GM18508 (cell line): ENCODE results near the gene NAA10.

Experiments used
- ATAC-seq: cut with Tn5 transposase; IDR thresholded peaks from one replicate; pipeline ENCODE4 v1.9.1; 2021; ENCODE audit warnings: moderate number of reproducible peaks; ENCODE audit not compliant: insufficient read depth, unreplicated experiment

The NAA10 gene

DNA sequence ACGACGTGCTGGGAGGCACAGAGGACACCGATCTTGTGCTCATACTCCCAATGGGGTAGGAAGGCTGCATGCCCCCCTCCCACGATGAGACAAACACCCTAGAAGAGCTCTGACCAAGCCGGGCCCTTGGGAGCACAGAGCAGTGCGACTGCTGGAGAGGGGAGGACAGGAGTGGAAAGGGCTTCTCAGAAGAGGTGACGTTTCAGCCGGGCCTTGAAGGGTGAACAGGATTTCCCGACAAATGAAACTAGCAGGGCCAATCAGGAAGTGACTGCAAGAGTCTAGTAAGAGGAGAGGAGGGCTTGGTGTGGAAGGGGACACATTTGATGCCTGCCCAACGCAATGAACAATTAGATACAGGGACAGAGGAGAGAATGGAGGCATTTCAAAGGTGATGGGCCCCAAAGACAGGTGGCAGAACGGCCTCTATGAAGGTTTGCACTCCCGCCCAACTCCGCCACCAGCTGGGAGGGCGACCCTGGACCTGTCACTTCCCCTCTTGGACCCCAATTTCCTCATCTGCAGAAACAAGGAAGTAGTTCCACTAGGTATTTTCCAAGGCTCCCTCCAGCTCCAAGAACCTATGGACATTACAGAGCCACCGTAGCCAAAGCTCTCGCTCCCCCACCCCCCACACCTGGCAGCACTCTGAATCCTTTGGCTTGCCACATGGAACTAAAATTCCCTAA lies 32.8 kb upstream of the NAA10 start:
- no peak for ATAC-seq

DNA sequence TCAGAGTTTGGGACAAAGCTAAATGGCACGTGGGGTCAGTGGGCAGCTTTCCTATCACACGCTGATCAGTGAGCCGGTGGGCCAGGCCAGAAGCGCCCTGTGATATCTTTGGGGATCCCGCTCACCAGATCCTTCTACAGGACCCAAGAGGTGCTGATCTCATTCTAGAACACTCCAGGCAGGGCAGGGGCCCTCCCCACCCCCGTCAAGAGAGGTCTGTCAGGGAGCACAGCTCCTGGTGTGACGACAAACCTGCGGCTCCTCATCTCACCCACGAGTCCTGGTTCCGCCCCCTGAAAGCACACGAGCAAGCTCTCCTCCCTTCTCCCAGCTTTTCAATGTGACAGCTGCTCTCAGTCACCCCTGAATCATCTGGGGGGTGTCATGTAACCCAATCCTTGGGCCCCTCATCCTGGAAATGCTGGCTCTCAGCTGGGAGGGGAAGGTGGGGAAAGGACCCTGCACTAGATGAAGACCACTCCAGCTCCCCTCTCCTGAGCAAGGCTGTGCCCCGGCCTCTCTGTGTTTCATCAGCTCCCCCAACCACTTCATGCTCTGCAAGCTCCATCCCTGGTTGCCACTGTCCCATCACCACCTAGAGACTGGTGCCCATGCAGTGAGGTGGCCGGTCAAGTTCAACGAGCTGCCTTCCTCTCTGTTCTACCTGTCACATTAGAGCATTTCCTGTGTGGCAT lies 32.2 kb upstream of the NAA10 start:
- ATAC-seq, result no peak

DNA sequence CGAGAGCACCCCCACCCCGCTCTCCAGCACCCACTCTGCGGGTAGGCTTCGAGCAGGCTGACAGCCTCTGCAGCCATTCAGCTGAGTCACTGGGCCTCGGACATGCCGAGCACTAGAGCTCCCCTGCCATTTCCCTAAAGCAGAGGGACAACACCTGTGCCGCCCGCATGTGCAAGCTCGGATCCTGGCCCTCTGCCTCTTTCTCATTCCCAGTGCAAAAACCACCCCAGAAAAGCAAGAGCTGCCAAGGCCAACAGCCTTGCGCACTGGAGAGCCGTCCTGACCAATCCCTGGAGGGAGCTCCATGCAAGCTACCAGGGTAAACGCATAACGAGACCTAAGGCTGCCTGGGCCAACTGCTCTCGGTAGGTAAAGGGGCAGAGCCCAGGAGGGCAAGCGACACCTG lies 31.4 kb upstream of the NAA10 start:
- no peak for ATAC-seq

DNA sequence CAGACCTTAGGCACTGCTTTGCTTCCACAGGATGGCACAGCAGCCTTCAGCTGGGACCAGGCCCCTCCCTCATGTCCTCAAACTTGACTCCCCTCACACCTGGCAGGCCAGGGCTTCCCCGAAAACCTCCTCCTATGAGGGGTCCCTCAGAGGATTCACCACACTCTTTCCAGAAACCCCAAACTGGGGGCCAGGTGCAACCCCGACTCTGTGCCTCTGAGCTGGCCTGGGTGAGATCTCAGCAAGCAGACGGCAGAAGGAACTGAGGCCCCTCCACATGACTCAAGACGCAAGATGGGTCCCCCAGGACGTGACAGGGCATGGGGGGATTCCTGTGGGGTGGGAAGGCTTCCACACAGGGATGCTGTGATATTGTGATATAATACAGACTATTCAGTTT lies 30.6 kb upstream of the NAA10 start:
- ATAC-seq, result no peak

DNA sequence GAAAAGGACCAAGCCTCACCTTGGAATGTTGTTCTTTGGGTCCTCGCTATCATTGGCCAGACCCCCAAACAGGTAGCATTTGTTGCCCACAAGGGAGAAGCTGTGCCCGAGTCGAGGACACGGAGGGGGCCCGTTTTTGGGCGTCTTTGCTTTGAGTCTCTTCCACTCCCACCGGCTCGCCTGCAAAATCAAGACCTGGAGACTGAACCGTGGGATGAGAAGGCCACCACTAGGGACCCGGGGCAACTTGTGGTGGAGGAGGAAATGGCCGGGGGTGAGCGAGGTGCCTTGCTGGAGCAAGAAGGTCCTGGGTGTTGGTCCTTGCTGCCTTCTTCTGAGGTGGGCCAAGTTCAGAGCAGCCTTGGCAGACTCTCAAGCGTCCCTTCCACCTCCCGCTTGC lies 29.3 kb upstream of the NAA10 start:
- ATAC-seq, result no peak

DNA sequence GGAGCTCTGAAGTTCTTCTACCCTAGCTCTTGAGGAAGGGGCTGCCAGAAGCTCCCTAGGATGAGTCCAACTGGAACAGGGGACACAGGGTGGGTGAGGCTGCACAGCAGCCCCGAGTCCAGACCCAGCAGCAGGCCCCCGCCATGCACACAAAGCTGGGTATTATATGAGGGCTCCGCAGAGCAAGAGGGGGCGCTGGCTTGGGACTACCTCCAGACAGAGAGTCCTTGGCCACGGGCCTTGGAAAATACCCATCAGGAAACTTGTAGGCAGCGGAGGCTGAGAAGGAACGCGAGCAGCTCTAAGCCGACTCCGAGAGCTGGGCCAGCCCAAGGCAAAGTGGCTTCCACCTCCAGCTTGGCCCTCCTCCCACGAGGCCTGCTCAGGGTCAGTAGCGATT lies 28.7 kb upstream of the NAA10 start:
- no peak for ATAC-seq

DNA sequence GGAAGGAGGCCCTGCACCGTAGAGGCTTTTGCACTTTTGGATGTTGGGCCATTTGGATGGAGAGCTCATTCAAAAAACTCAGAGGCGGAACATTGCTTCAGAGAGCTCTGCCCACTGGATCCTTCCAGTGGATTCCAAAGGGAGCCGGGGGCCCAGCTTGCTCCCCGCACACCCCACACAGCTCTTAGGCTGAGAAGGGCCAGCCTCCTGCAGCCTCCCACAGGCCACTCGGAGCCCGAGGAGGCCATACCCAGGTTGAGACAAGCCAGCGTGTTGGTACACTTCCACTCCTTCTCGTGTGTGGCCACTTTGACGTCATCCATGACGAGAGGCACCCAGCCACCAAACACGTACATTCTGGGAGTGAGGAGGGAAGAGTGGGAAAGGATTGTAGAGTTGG lies 26.5 kb upstream of the NAA10 start:
- ATAC-seq, result no peak

DNA sequence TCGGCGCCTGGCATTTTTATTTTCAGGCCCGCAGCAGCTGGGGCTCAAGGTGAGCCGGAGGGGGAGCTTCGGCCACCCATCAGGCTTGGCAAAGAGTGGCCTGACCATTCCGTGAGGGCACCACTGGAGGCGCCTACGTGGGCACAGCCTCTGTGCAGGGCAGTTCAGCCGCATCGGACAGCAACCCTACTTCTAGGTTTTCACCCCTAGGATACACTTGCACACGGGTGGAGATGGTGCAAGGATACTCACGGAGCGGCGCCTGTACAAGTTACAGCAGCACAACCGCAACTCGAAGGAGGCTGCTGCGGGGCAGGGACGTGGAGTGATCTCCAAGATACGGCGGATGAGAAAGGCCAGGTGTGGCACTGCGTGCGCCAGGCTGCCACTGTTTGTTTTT lies 25.9 kb upstream of the NAA10 start:
- no peak for ATAC-seq

DNA sequence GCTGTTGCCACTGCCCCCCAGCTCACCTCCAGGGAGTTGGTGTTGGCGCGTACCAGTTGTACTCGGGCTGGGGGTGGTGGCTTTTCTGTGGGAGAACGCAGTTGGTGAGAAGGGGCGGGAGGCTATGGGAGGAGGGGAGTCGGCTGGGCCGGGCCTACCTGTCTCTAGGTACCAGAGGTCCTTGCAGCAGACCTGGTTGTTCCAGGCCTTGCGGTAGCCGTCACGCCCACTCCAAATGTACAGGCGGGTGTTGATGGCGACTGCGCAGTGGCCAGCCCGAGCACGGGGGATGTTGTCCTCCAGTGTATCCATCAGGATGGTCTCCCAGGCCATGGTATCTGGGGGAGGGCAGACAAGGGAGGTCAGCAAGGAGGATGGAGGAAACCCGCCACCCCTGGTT lies 25.2 kb upstream of the NAA10 start:
- ATAC-seq, result no peak

DNA sequence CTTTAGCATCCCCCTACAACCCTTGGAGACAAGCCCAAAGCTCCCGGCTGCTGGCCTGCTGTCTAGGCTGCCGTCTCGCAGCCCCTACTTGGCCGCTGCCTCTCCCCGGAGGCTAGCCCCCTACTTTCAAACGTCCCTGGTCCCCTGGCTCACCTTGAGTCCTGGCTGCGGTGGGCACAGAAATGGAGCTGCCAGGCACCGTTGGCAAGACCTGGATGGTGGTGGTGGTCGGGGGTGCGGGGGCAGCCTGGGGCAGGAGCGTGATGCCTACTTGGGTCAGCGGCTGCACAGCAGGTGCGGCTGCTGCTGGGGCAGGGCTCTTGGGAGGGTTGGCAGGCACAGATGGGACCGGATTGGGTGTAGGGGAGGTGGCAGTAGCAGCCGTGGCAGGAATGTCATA lies 24.8 kb upstream of the NAA10 start:
- ATAC-seq, result no peak

DNA sequence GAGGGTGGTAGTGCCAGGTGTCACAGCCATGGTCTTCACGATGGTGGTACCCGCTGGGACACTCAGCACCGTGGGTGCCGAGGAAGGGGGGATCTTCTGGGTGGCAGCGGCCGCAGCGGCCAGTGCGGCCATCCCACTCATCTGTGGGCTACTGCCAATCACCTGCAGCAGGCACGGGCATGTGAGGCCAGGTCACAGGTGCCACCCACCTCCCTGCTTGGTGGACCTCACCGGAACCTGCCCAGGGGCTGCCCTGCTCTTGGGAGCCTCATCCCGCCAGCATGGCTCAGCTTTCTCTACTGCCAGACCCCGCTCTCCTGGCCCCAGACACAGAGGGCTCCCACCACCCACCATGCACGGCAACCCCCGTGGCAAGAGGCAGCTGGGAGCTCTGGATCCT lies 23.8 kb upstream of the NAA10 start:
- ATAC-seq, result no peak

DNA sequence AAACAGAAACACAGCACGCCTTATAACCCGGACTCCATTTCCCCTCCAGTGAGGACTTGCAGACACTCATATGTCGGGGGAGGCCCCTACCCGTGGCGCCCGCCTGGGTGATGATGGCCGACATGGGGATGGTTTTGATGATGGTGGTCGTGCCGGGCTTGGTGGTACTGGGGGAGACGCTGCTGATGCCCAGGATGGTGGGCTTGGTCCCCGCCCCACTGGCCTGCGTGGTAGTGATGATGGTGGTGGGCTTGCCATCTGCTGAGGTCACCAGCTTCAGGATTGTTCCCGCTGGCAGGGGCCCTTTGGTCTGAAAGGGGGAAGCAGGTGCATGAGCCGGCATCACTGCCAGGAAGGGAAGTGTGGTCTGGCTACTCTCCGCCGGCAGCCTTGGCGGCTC lies 22.4 kb upstream of the NAA10 start:
- no peak for ATAC-seq

DNA sequence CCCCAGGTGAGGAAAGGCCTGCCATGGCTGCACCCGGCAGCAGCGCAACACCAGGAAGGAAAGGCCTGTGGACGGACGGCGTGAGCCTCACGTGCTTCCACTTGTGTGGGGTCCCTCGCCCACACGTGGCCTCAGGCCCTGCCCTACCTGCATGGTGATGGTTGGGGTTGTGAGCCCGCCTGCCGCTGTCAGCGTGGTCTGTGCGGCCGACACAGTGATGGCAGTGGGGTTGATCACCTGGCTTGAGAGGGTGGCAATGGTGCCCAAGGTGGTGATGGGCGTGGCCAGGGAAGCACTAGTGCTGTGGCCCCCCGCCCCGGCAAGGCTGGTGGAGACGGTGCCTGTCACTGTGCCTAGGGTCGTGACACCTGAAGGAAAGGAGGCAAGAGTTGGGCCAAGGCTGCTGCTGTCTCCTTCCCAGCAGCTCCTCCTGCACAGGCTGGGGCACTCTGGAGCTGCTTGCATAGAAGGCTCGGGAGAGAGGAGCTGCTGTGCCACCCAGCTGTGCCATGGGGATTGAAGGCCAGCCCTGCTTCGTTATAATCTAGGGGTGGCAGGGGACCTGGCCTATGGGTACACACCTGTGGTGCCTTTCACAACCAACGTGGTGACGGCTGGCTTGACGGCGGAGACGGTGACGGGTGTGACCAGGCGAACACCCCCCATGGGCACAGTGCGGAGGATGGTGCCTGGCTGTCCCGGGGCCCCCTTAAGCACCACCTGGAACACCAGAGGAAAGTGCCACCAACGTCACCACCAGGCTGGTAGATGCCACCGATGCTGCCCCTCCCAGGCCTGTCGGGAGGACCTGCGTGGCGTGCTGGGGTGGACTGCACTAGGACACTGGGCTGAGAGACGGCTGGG lies 21.4 kb upstream of the NAA10 start:
- no peak for ATAC-seq

DNA sequence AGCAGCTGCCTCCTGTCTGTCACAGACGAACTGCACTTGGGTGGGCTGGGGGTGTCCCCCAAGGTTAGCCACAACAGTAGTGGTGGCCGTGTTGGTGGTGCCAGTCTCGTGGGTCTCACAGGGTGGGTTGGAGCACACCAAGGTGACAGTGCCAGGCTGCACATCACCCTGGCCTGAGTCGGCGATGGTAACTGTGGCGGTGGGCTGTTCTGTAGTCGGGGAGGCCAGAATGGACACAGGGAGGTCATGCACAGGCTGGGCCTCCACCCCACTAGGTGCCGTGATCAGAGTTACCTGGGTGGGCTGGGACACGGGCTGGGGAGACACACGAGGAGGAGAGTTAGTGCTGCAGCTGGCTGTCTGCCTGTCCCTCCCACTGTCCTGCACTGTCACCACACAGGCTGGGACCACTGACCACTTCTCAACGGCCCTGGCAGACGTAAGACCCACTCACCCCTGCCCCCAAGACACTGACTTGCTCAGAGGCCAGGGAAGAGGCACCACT lies 20.4 kb upstream of the NAA10 start:
- no peak for ATAC-seq

DNA sequence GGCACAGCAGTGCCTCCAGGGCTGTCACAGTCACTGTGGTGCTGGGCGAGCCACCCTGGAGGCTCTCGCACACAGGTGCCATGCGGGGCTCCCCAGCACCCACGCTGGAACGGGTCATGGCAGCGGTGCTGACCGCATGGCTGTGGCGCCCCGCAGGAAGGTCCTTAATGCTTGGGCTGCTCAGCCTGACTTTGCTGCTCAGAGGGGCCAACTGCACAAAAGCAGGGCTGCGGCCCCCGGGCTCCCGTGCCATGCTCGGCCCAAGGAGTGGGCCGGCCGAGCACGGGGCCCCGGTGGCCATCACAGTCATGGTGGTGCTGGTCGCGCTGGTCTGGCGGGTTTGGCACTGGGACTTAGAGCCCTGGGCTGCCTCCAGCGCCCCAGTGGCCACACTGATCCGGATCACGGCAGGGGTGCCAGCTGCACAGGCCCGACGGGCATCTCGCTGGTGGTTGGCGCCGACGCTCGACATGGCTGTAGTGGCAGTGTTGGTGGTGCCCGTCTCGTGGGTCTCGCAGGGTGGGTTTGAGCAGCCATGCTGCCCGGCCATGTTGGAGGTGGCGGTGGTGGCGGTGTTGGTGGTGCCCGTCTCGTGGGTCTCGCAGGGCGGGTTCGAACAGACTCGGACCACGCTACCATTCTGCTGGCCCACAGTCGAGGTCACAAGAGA lies 19.9 kb upstream of the NAA10 start:
- ATAC-seq, result no peak

DNA sequence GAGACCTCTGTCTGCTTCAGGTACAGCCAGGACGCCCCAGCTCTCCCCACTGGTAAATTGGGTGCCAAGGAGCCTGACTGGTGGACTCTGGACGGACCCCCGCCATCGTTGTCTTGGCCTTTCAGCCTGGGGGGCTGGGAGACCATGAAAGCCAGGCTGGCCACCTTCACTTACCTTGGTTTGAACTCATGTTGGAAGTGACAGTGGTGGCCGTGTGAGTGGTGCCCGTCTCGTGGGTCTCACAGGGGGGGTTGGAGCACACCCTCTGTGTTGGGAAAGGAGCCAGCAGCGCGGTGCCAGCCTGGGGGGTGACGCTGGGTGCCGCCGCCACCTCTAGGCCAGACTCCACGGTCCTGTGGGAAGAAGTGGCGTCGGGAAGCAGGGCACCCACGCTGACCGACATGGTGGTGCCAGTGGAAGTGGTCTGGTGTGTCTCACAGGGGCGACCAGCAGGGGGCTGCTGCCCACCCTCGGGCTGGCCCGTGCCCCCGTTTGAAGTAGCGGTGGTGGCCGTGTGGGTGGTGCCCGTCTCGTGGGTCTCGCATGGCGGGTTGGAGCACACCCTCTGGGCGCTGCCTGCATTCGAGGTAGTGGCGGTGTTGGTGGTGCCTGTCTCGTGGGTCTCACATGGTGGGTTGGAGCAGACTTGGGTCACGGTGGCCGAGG lies 19.2 kb upstream of the NAA10 start:
- ATAC-seq, result no peak

DNA sequence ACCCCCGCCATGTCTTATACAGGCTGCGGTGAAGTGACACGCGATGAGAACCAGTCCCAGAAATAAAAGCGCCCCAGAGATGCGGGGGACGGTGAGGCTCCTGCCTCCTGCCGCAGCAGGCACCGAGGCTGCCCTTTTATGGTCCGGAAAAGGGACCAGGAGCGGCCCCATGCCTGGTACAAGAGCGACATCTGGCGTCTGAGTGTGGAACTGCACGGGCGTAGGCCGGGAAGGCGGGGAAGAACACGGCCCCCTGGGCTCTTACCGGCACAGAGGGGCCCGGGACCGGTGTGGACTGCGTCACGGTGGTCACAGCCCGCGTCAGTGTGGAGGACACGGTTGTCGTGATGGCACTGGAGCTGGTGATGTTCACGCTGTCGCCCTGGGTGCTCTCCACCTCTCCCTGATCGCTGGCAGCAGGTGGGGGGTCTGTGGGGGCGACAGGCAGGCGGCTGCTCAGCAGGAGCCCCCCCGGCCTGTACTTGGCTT lies 18.5 kb upstream of the NAA10 start:
- no peak for ATAC-seq

DNA sequence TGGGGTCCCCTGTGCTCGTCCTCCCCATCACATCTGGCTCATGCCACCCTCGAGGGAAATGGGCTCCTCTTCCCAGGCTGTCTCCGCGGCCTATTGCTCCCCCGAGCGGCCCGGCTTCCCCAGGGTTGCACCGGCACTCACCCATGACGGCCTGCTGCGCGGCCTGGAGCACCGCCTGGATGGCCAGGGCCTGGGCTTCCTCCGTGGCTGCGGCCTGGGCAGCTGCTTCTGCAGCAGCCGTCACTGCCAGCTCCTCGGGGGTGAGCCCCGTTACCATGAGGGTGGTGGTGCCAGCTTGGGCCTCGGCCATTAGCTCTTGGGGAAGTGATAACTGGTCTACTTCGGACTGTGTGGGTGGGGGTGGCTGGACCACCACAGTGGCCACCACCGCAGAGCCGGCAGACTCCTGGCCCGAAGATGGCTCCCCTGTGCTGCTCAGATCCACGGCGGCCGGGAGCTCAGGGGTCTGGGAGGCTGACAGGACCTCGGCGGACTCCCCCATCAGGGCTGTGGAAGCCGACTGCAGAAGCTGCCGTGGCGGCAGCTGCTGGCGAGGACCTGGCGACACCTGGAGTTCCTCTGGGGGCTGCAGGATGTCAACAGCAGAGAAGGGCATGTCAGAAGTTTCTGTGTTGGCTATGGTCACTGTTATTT lies 17.7 kb upstream of the NAA10 start:
- no peak for ATAC-seq

DNA sequence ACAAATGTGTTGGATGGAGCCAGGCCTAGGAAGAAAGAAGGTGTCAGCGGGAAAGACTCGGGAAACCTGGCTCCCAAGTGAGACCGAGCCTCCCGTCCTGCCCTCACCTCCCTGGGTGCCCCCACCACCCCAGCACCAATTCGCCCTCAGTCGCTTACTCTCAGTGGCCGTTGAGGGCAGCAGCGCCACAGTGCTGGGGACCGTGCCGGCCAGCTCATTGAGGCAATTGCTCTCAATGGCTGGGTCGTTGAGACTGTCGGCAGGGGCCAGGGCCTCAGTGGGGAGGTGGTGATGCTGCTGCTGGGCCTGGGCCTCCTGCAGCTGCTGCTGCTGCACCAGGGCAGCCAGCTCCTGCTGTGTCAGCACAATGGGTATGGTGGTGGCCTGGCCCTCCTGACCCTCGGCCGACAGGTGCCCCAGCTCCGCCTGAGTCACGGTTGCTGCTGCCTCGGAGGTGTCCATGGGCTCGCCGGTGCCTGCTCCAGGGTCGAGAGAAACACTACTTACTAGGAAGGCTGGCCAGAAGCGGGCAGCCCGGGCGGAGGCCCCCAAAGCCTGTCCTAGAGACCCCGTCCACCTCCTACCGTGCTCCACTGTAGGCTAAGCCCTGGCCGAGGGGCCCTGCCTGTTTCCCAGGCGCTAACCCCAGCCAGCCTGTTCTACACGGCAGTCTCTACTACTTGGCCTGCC lies 17.0 kb upstream of the NAA10 start:
- no peak for ATAC-seq
